ENCODE data around the gene MAD1L1.

Gene MAD1L1

GRCh38 chr7:1953199-1954190 lies 279.2 kb downstream of the MAD1L1 start:
- DNase-seq (ENCODE audit: low spot score): no peak

- no peak for DNase-seq (ENCODE audit: low spot score)
Observed at GRCh38 chr7:1952781-1953180, 280.0 kb downstream of the MAD1L1 start.

GRCh38 chr7:1952169-1952760 lies 280.5 kb downstream of the MAD1L1 start:
- no peak for DNase-seq (ENCODE audit: low spot score)

- DNase-seq (ENCODE audit: low spot score): no peak
Observed at GRCh38 chr7:1951600-1951999, 281.1 kb downstream of the MAD1L1 start.

GRCh38 chr7:1951159-1951536 lies 281.6 kb downstream of the MAD1L1 start:
- DNase-seq (ENCODE audit: low spot score): peak; percentile 39

- no peak for DNase-seq (ENCODE audit: low spot score)
Observed at GRCh38 chr7:1950452-1951158, 282.1 kb downstream of the MAD1L1 start.

GRCh38 chr7:1950066-1950451 lies 282.7 kb downstream of the MAD1L1 start:
- no peak for DNase-seq (ENCODE audit: low spot score)

- DNase-seq (ENCODE audit: low spot score): no peak
Observed at GRCh38 chr7:1949681-1950055, 283.1 kb downstream of the MAD1L1 start.

GRCh38 chr7:1948887-1949680 lies 283.7 kb downstream of the MAD1L1 start:
- no peak for DNase-seq (ENCODE audit: low spot score)

- no peak for DNase-seq (ENCODE audit: low spot score)
Observed at GRCh38 chr7:1948301-1948796, 284.4 kb downstream of the MAD1L1 start.

GRCh38 chr7:1947586-1948217 lies 285.0 kb downstream of the MAD1L1 start:
- no peak for DNase-seq (ENCODE audit: low spot score)

GRCh38 chr7:1946773-1947450 lies 285.8 kb downstream of the MAD1L1 start:
- DNase-seq (ENCODE audit: low spot score): no peak

GRCh38 chr7:1946025-1946772 lies 286.5 kb downstream of the MAD1L1 start:
- no peak for DNase-seq (ENCODE audit: low spot score)

GRCh38 chr7:1945558-1945957 lies 287.2 kb downstream of the MAD1L1 start:
- DNase-seq (ENCODE audit: low spot score): no peak

GRCh38 chr7:1944619-1945210 lies 288.0 kb downstream of the MAD1L1 start:
- no peak for DNase-seq (ENCODE audit: low spot score)

GRCh38 chr7:1943933-1944618 lies 288.7 kb downstream of the MAD1L1 start:
- DNase-seq (ENCODE audit: low spot score): no peak

- DNase-seq (ENCODE audit: low spot score): no peak
Observed at GRCh38 chr7:1943326-1943725, 289.4 kb downstream of the MAD1L1 start.

- DNase-seq (ENCODE audit: low spot score): no peak
Observed at GRCh38 chr7:1942941-1943289, 289.8 kb downstream of the MAD1L1 start.

All from AG08395 (cell line).